Right renal pelvis (tissue), 4 donors: Measurements from ENCODE around the gene CELSR3. TPM values are rescaled to one million over a fixed set of nuclear protein-coding genes. Genes with fewer than 3 reads are reported as not detected.

ENCODE experiments used
- DNase-seq, 4 donors: peaks; one replicate each; pipeline ENCODE4 v3.0.0-alpha.2; 2013; ENCODE audit warnings: low read depth in 4 of 4, low spot score in 3 of 4, missing footprints in 1 of 4
- polyA plus RNA-seq, 4 donors: library from polyadenylated mRNA; unstranded; fragments of 120-200 nt; gene quantifications; one replicate each; pipeline ENCODE4 v1.2.1, GENCODE V29; 2013; ENCODE audit not compliant: insufficient read length in 4 of 4

The CELSR3 gene
- polyA plus RNA-seq, 4 donors = 0.96 to 1.4 (median 1.1) TPM

GRCh38 chr3:48588230-48588629, 74.5 kb downstream of the CELSR3 start:
- no peak for DNase-seq

- DNase-seq = no peak
Observed at GRCh38 chr3:48587686-48588085, 75.0 kb downstream of the CELSR3 start.

Other genes starting within 250 kb of the CELSR3 start
- gene PLXNB1, start 232.8 kb downstream of the CELSR3 start, polyA plus RNA-seq = 100 to 1,000 TPM; 163 to 236 (median 188) TPM
- 10 to 100 TPM; 25.2 to 29.7 (median 27.8) TPM for gene CCDC51, start 222.8 kb downstream of the CELSR3 start, polyA plus RNA-seq
- gene TMA7, start 222.6 kb downstream of the CELSR3 start, polyA plus RNA-seq = 100 to 1,000 TPM; 293 to 334 (median 315) TPM
- gene ATRIP, start 216.1 kb downstream of the CELSR3 start, polyA plus RNA-seq = 10 to 100 TPM; 12.6 to 16.9 (median 14.5) TPM
- 100 to 1,000 TPM; 111 to 120 (median 112) TPM for gene SHISA5, start 158.7 kb downstream of the CELSR3 start, polyA plus RNA-seq
- gene PFKFB4, start 106.1 kb downstream of the CELSR3 start, polyA plus RNA-seq = 1 to 10 TPM; 3.9 to 5.4 (median 4.9) TPM
- gene UCN2, start 99.1 kb downstream of the CELSR3 start, polyA plus RNA-seq = under 1 TPM; 0.19 to 0.66 (median 0.57) TPM
- gene COL7A1, start 67.6 kb downstream of the CELSR3 start, polyA plus RNA-seq = 10 to 100 TPM; 17.3 to 18.3 (median 17.8) TPM
- gene UQCRC1, start 53.2 kb downstream of the CELSR3 start, polyA plus RNA-seq = 100 to 1,000 TPM; 262 to 323 (median 276) TPM
- gene TMEM89, start 41.1 kb downstream of the CELSR3 start, polyA plus RNA-seq = under 1 TPM in 1 of 4 donors, not detected in 3; 0.21 TPM
- gene SLC26A6, start 27.4 kb downstream of the CELSR3 start, polyA plus RNA-seq = 10 to 100 TPM; 20.7 to 30.9 (median 23.1) TPM
- 10 to 100 TPM; 13.8 to 22.2 (median 18.0) TPM for gene NCKIPSD, start 23.0 kb upstream of the CELSR3 start, polyA plus RNA-seq
- gene IP6K2, start 54.3 kb upstream of the CELSR3 start, polyA plus RNA-seq = 100 to 1,000 TPM; 183 to 280 (median 215) TPM
- 10 to 100 TPM; 38.5 to 46.2 (median 43.8) TPM for gene PRKAR2A, start 185.0 kb upstream of the CELSR3 start, polyA plus RNA-seq
- 10 to 100 TPM; 17.9 to 20.6 (median 19.1) TPM for gene SLC25A20, start 236.0 kb upstream of the CELSR3 start, polyA plus RNA-seq